Osteocyte (in vitro differentiated cells): Measurements from ENCODE around the gene NRXN2. TPM values are rescaled to one million over a fixed set of nuclear protein-coding genes. Genes with fewer than 3 reads are reported as not detected.

Experiments
- DNase-seq: peaks from one replicate; pipeline ENCODE4 v3.0.0; 2021; ENCODE audit warnings: mixed read lengths; ENCODE audit not compliant: unreplicated experiment; ENCODE audit errors: extremely low spot score
- H3K27ac Mint-ChIP-seq: one replicate; pipeline ENCODE4 v1.8.0; 2021; ENCODE audit warnings: mild to moderate bottlenecking, mixed read lengths; ENCODE audit not compliant: unreplicated experiment
- H3K27me3 Mint-ChIP-seq: one replicate; pipeline ENCODE4 v1.8.0; 2021; ENCODE audit warnings: mixed read lengths; ENCODE audit not compliant: unreplicated experiment
- H3K36me3 Mint-ChIP-seq: one replicate; pipeline ENCODE4 v1.8.0; 2021; ENCODE audit warnings: mixed read lengths; ENCODE audit not compliant: unreplicated experiment
- H3K4me1 Mint-ChIP-seq: one replicate; pipeline ENCODE4 v1.8.0; 2021; ENCODE audit warnings: mixed read lengths; ENCODE audit not compliant: unreplicated experiment
- H3K4me3 Mint-ChIP-seq: one replicate; pipeline ENCODE4 v1.8.0; 2021; ENCODE audit warnings: mild to moderate bottlenecking, moderate library complexity, mixed read lengths; ENCODE audit not compliant: unreplicated experiment
- H3K9me3 Mint-ChIP-seq: one replicate; pipeline ENCODE4 v1.8.0; 2021; ENCODE audit warnings: mixed read lengths; ENCODE audit not compliant: unreplicated experiment
- CTCF ChIP-seq: fragments of 200-600 bp; sonication (generic); IDR thresholded peaks from 2 replicates; pipeline ENCODE4 v1.5.0; 2021; ENCODE audit warnings: antibody characterized with exemption, mild to moderate bottlenecking, moderate library complexity
- total RNA-seq: library from RNA; stranded (reverse); gene quantifications from 2 replicates; pipeline ENCODE4 v1.2.1, GENCODE V29; 2021

NRXN2 gene
- total RNA-seq, 1 donor from 2014 or later: 2.6 TPM

- H3K4me1 Mint-ChIP-seq: no peaks in the 10 kb centered on the region
- peaks cover 73% of the 10 kb centered on the region for H3K27me3 Mint-ChIP-seq
- H3K9me3 Mint-ChIP-seq: no peaks in the 10 kb centered on the region
- no peak overlapping the region for H3K4me3 Mint-ChIP-seq
- no peak overlapping the region for H3K27ac Mint-ChIP-seq
- DNase-seq: no peak
- no peaks in the 10 kb centered on the region for H3K36me3 Mint-ChIP-seq
- TF ChIP-seq CTCF: no peak
Measured at GRCh38 chr11:64697663-64698375, 25.2 kb downstream of the NRXN2 start.

GRCh38 chr11:64696045-64696444, 27.0 kb downstream of the NRXN2 start:
- H3K4me1 Mint-ChIP-seq: no peaks in the 10 kb centered on the region
- no peak overlapping the region for H3K27ac Mint-ChIP-seq
- TF ChIP-seq CTCF: no peak
- H3K36me3 Mint-ChIP-seq: no peaks in the 10 kb centered on the region
- H3K4me3 Mint-ChIP-seq: no peak overlapping the region
- no peak for DNase-seq
- H3K9me3 Mint-ChIP-seq: no peaks in the 10 kb centered on the region
- H3K27me3 Mint-ChIP-seq: peaks cover 79% of the 10 kb centered on the region

- no peaks in the 10 kb centered on the region for H3K4me1 Mint-ChIP-seq
- H3K9me3 Mint-ChIP-seq: no peaks in the 10 kb centered on the region
- no peak overlapping the region for H3K27ac Mint-ChIP-seq
- no peak for DNase-seq
- peaks cover 78% of the 10 kb centered on the region for H3K27me3 Mint-ChIP-seq
- TF ChIP-seq CTCF: no peak
- H3K36me3 Mint-ChIP-seq: no peaks in the 10 kb centered on the region
- no peak overlapping the region for H3K4me3 Mint-ChIP-seq
Measured at GRCh38 chr11:64695548-64695947, 27.4 kb downstream of the NRXN2 start.

GRCh38 chr11:64694821-64695365, 28.1 kb downstream of the NRXN2 start:
- no peak for TF ChIP-seq CTCF
- H3K4me1 Mint-ChIP-seq: no peaks in the 10 kb centered on the region
- H3K9me3 Mint-ChIP-seq: no peaks in the 10 kb centered on the region
- no peak for DNase-seq
- H3K27ac Mint-ChIP-seq: no peak overlapping the region
- H3K4me3 Mint-ChIP-seq: no peak overlapping the region
- H3K27me3 Mint-ChIP-seq: peaks cover 71% of the 10 kb centered on the region
- H3K36me3 Mint-ChIP-seq: no peaks in the 10 kb centered on the region

GRCh38 chr11:64694026-64694755, 28.8 kb downstream of the NRXN2 start:
- Mint-ChIP-seq H3K27ac (no peak overlapping the region), H3K9me3 (no peaks in the 10 kb centered on the region), H3K4me3 (no peak overlapping the region), H3K36me3 (no peaks in the 10 kb centered on the region), H3K4me1 (no peaks in the 10 kb centered on the region), H3K27me3 (peaks cover 70% of the 10 kb centered on the region)
- no peak for TF ChIP-seq CTCF
- DNase-seq: no peak
